Activated CD8-positive, alpha-beta memory T cell treated with anti-CD3 and anti-CD28 coated beads for 24 hours (primary cell): ENCODE data around the gene ATP2B1.
"Not testable (repeated sequence)": the region's sequence is repeated elsewhere in the genome, so short reads cannot be mapped to it uniquely, and the experiment has no call there.

Experiments
- DNase-seq: peaks from one replicate; pipeline ENCODE4 v3.0.0-alpha.2; 2020

Gene ATP2B1

GRCh38 chr12:89710873-89711750 is 2.5 kb upstream of the ATP2B1 start:
- DNase-seq = no peak

DNA sequence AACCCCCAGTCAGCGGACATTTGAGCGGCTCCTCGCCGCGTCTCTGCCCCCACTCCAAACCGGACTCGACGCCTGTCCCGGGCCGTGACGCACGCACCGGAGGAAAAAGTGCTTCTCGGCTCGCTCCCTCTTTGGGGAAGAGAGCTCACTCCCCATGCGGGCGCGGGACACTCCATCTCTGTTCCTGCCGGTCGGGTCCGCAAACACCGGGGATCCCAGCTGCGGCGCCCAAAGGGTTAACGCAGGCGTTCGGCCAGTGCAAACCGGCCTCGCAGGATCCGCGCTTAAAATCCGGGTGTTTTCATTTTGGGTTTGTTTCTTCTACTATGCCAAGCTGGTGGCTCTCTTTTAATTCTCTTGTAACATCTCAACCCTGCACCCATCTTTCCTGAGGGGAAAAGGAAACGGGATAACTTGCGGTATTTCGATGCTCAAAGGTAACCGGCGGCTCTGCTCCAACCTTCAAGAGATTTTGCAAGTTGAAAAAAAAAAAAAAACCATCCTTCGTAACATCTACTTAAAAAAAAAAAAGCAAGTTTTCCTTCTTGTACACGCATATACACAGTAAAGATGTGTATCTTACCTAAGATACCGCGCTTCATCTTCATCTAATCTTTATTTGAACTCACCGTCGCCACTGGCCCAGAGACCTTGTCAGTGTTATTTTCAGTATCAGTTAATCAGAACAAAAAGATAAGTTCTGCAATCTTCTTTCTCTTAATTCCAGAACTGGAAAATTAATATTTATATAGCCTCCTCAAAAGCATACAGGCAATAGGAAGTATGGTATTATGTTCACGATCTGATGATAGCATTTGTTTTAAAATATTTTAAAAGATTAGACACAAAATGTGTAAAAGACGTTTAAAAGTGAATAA is 1.6 kb upstream of the ATP2B1 start:
- DNase-seq = no peak

GRCh38 chr12:89709157-89709994 is 738 bp upstream of the ATP2B1 start:
- peak; percentile 99 for DNase-seq

DNA sequence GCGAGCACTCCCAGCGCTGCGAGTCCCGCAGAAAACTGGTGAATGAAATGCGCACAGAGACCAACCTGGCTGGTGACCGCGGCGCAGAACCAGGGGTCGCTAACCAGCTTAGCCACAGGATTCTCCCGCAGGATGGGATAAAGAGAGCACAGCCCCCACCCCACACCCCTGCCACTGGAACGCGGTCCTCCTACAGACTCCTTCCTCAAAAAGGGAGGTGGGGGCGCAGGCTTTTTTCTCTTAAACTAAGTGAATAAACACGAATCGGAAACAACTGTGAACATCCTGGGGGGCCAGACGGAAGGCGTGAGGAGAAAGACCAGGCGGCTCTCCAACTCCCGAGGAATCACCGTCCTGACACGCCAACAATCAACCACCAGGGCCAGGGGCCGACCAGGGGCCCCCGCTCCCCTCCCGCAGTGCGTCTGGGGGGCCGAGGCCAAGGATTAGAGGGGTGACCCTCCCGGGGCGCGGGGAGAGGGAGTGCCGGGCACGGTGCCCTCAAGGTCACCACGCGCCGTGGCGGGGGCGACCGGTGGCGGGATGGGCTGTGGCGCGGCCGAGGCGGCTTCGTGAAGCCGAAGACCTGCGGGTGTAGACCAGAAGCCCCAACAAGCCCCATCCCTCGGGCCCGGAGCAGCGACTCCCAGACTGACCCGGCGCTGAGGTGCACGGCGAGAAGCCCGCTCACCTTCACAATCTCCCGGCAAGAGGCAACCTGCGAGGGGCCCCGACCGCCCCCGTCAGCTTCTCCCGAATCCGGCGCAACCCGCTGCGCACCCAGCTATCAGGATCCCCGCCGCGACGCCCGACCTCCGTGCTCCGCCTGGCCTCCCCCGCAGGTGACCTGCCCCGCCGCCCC is 704 bp downstream of the ATP2B1 start:
- DNase-seq = no peak

GRCh38 chr12:89706986-89707702 is 1.5 kb downstream of the ATP2B1 start:
- no peak for DNase-seq

GRCh38 chr12:89706551-89706950 is 2.1 kb downstream of the ATP2B1 start:
- no peak for DNase-seq

GRCh38 chr12:89704457-89704856 is 4.2 kb downstream of the ATP2B1 start:
- no peak for DNase-seq

- DNase-seq = no peak
Measured at GRCh38 chr12:89703768-89704167, 4.9 kb downstream of the ATP2B1 start.

DNA sequence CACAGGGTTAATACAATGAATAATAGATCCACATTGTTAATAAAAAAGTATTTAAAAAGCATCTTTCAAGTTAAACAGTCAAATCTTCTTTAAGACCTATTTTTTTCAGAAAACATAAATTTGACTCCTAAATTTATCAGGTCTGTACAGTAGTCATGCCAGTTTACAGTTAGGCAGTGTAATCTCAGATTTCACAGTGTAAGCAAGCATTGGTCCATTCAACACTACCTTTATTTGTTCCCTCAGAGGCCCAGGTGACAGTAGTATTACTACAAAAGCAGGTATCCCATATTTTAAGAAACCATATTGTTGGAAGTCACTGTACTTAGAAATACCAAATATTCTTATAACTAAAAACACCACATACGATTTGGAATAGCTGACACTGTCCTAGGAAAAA is 6.1 kb downstream of the ATP2B1 start:
- no peak for DNase-seq

GRCh38 chr12:89701606-89702206 is 6.9 kb downstream of the ATP2B1 start:
- DNase-seq = no peak

DNA sequence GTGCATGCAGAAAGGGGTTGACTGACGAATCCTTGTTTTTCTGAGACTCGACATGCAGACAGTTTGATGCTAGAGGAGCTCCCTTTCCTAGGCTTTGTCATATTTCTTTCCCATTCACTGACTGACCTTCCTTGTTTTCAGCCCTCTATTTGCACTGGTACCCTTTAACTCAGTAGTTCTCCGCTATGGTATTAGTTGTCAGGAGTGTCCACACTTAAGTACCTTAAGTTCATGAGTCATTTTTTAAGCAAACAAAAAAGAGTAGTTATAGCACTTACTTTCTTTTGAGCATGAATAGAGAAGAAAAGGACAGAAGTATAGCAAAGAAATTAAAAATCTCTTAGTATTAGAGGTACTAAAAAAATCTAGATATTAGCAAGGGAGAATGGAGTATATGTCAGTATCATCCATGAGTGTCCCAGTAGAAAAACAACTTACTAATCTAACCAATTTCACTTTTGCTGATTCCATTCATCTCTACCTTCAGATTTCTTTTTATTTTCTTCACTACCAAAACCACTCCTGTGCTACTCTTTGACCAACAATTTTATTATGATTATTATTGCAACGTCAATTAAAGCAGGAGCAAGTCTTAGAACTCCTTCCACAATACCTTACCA is 8.3 kb downstream of the ATP2B1 start:
- no peak for DNase-seq

DNA sequence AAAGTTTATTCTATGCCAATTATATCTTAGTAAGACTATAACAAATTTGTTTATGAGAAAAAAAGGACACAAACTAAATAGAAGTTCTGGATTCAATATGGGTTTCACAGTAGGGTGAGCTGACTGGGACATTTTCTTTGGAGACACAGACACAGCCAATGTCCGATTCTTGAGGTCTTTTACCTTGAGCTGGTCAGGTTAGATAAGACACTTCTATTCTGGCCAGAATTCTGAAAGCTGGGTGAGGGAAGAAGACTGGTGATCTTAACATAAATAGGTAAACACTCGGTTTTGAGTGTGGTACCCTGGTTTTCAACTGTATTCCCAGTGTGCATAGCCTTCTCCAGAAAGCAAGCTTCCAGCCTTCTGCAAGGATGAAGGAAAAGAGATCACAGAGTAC is 10.0 kb downstream of the ATP2B1 start:
- DNase-seq = no peak

DNA sequence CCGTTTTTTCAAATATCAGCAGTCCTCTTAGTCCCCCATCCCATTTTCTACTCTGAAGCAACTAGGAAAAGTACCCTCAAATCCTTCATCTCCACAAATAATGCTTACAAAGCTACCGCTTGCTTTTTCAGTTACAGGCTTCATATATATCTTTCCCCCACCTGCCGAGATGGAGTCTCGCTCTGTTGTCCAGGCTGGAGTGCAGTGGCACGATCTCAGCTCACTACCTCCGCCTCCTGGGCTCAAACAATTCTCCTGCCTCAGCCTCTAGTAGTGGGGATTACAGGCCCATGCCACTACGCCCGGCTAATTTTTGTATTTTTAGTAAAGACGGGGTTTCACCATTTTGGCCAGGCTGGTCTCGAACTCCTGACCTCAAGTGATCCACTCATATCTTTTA is 10.9 kb downstream of the ATP2B1 start:
- DNase-seq = not testable (repeated sequence)

GRCh38 chr12:89697296-89697695 is 11.3 kb downstream of the ATP2B1 start:
- no peak for DNase-seq

GRCh38 chr12:89695830-89696229 is 12.8 kb downstream of the ATP2B1 start:
- DNase-seq = no peak

DNA sequence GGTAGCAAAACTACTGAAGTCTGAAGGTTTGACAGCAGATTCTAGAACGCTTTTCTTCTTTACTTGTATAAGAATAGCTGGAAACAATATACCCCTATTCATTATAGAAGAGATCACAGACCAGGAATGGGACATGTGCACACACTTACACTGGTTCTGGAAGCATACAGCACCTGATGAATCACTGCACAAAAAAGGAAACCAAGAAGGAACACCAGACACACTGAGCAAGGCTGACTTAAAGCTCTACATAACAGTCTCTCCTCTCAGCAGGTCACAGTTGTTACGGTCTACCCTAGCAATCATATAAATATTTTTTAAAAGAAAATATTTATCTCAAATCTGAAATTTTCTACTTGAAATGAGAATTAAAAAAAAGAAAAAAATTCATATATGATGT is 13.5 kb downstream of the ATP2B1 start:
- no peak for DNase-seq

DNA sequence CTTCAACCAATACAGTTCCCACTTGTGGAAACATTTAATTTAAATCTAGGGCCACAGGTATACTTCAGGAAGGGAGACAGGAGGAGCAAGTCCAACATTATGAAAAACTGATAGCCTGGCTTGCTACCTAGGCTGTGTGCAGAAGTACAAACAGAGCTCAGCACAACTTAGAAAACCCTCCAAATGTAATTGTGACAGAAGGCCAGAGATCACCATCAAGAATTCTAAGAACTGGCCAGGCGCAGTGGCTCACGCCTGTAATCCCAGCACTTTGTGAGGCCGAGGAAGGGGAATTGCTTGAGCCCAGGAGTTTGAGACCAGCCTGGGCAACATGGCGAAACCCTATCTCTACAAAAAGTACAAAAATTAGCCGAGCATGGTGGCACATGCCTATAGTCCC is 14.1 kb downstream of the ATP2B1 start:
- no peak for DNase-seq

DNA sequence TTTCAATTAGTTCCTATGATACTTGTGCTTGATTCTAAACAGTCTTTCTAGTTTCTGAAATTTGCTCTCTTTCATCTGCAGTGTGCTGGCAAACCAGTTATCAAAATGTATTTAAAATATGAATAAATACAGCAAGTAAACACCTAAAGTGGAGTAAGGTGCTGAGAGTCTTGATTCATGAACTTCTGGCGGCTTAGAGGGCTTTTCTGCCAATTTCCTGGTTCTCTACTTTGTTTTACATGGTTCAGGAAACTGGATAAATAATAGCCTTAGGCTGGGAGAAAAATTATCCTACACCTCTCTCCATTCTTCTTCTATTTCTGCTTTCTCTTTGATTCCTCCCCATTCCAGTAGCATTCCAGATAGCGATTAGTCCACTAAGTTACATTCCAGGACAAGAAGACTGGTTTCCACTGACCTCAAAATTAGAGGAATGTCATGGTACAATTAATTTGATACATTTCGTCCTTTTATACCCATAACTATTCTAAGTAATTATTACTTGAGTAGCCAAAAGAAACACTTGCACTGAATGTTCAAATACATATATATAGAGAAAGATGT is 14.9 kb downstream of the ATP2B1 start:
- DNase-seq = no peak

GRCh38 chr12:89692439-89692838 is 16.2 kb downstream of the ATP2B1 start:
- no peak for DNase-seq

- no peak for DNase-seq
Measured at GRCh38 chr12:89691659-89692058, 17.0 kb downstream of the ATP2B1 start.
